Pericardium fibroblast (primary cell): Measurements from ENCODE around the gene GLB1L3. TPM values are rescaled to one million over a fixed set of nuclear protein-coding genes. Genes with fewer than 3 reads are reported as not detected.

Experiments used
- total RNA-seq: library from RNA; depleted of rRNA; stranded (reverse); fragments of >200 nt; gene quantifications from 2 replicates; pipeline ENCODE4 v1.2.3, GENCODE V29; 2015

Gene GLB1L3, protein sequence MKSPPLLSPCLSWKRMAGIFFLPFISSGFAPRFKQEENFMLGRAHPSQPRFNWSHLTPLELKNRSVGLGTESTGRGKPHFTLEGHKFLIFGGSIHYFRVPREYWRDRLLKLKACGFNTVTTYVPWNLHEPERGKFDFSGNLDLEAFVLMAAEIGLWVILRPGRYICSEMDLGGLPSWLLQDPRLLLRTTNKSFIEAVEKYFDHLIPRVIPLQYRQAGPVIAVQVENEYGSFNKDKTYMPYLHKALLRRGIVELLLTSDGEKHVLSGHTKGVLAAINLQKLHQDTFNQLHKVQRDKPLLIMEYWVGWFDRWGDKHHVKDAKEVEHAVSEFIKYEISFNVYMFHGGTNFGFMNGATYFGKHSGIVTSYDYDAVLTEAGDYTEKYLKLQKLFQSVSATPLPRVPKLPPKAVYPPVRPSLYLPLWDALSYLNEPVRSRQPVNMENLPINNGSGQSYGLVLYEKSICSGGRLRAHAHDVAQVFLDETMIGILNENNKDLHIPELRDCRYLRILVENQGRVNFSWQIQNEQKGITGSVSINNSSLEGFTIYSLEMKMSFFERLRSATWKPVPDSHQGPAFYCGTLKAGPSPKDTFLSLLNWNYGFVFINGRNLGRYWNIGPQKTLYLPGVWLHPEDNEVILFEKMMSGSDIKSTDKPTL
- total RNA-seq: not detected in 2 replicates

DNA sequence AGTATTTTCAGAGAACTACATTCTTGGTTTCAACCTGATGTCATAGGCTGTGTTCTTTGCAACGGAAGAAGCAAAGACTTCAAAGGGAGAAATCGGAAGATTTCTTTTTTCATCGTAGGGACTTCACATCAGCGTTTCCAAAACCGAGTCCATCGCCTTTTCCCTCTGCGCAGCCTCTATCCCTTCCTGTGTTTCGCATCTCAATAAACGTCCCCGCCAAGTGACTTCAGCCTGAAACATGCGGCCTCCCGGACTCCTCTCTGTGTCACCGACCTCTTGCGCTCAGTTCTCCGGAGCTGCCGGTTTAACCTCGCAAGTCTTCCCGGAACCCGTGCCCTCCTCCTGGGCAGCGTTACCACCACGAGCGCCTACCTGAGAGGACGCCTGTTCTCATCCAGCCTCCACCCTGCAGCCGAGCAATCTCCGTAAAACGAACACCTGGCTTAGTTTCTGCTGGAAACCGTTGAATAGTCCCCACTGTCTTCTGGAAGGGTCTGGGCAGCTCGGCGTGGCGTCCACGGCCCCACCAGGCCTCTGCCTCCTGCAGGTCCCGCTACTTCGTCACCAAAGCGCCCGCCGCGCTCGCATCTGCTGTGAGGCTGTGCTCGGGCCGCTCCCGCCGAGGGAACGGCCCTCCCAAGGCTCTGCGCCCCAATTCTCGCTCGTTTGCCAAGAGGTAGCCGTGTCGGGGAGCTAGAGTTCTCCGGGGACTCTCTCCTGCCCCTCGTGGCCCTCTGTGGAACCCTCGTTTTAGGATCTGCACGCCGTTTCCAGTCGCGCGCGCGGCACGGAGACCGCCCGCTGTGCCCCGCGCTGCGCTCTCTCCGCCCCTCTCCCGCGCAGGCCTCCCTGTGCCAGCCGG is at the start of gene GLB1L3:
GLB1L3 (plus strand) TSS at position 846 of the 862 bp plus-strand sequence. CDS start 362 bp downstream, outside the sequence.

DNA sequence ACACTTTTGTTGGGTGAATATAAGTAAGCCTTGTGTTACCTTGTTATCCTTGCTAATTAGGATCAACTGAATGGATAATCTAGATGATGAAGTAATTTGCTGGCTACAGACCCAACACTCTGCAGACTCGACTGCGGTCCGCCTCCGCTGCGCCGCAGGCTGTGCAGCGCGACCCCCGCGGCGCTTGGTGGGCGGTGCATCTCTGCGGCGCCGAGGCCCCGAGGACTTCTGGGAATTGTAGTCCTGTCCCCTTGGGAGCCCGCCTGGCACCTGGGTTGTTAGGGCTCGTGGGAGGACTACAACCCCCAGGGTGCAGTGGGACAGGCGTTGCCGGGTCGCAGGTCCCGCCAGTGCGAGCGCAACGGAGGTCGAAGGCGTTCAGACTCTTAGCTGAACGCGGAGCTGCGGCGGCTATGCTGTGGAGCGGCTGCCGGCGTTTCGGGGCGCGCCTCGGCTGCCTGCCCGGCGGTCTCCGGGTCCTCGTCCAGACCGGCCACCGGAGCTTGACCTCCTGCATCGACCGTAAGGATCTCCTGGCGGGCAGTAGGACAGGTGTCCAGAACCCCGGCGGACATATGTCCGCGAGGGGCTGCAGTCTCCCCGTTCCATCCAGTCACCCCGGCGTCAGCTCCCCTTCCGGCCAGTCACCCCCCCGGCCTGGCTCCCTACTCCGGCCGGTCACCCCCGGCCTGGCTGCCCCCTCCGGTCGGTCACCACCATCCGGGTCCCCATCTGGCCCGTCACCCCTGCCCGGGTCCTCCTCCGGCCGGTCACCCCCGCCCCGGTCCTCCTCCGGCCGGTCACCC is 22.8 kb upstream of the GLB1L3 start, which contains the start of the genes ACAD8 and THYN1:
ACAD8 (plus strand) TSS at position 381 of the 806 bp plus-strand sequence; CDS start at position 414, 33 bp downstream.
THYN1 (minus strand) TSS at position 165 of the 806 bp plus-strand sequence. CDS start 470 bp downstream, outside the sequence.

DNA sequence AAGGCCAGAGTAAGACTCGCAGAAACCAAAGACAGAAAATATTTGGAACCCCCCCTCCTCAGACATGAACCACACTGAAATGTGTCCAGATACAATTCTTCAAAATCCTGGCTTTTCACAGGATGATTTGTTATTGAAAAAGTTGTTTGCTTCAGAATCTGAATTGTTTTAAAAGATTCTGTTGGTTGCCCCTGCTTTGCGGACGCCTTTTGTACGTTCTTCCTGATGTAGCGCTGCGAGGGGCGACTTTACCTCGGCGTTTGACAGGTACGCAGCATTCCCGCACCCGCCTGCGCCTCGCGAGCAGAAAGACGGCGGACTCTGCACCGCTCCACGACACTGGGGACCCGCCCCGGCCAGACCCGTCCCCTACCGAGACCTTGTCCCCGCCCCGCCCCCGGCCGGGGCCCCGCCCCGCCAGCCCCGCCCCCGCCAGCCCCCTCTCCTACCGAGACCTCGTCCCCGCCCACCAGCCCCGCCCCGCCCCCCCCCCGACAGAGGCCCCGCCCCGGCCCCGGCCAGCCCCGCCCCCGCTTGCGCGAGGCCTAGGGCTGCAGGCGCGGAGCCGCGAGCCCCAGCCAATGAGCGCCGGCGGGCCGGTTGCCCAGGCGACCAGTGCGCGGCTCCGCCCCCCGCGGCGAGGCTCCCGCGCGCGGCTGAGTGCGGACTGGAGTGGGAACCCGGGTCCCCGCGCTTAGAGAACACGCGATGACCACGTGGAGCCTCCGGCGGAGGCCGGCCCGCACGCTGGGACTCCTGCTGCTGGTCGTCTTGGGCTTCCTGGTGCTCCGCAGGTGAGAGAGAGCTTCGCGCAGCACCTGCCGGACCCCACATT is 55.4 kb downstream of the GLB1L3 start, which contains the start of gene GLB1L2:
GLB1L2 (plus strand) TSS at position 635 of the 835 bp plus-strand sequence; CDS start at position 709, 74 bp downstream.

Other genes with a start within 250 kb of the GLB1L3 start
- gene JAM3, start 207.3 kb upstream of the GLB1L3 start, total RNA-seq: 46.6 and 47.7 TPM in 2 replicates
- gene NCAPD3, start 52.4 kb upstream of the GLB1L3 start, total RNA-seq: 6.2 and 11.4 TPM in 2 replicates
- 42.4 and 46.0 TPM in 2 replicates for gene VPS26B, start 51.7 kb upstream of the GLB1L3 start, total RNA-seq
- 27.7 and 45.9 TPM in 2 replicates for gene THYN1, start 23.0 kb upstream of the GLB1L3 start, total RNA-seq
- 13.2 and 18.8 TPM in 2 replicates for gene ACAD8, start 22.8 kb upstream of the GLB1L3 start, total RNA-seq
- gene GLB1L2, start 55.6 kb downstream of the GLB1L3 start, total RNA-seq: 0.51 and 0.70 TPM in 2 replicates
- not detected in 2 replicates for gene B3GAT1, start 135.9 kb downstream of the GLB1L3 start, total RNA-seq